HG02610 (cell line): Measurements from ENCODE around the gene C1orf216.
A peak's percentile ranks its signal among the peaks of the same experiment; 100 is the strongest.
"Not testable (repeated sequence)": the region's sequence is repeated elsewhere in the genome, so short reads cannot be mapped to it uniquely, and the experiment has no call there.

Source experiments
- ATAC-seq: cut with Tn5 transposase; IDR thresholded peaks from one replicate; pipeline ENCODE4 v1.9.1; 2021; ENCODE audit warnings: mild to moderate bottlenecking, moderate library complexity; ENCODE audit not compliant: unreplicated experiment

The C1orf216 gene

GRCh38 chr1:35718492-35719336 lies at the start of gene C1orf216:
C1orf216 (minus strand) TSS chr1:35718884; CDS start chr1:35716321, 2,563 bp downstream.
- peak; percentile 62 for ATAC-seq

DNA sequence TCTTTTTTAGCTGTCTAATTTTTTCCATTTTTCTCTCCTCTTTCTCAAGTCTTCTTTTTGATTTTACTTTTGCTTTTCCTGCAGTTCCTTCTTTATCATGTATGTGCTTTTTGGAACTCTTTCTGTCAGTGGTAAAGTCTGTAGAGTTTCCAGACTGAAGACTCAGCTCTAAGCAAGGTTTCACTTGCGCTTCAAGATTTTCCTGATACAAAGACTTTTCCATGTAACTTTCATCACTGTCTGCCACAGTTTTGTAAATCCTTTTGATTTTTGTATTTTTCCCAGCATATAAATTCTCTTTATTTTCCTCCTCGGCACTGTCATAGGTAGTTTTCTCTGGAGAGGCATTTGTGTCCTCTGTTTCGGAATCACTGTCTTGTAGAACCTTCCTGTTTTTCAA lies 45.6 kb upstream of the C1orf216 start:
- ATAC-seq: no peak

- no peak for ATAC-seq
Measured at GRCh38 chr1:35763201-35763600, 44.5 kb upstream of the C1orf216 start.

DNA sequence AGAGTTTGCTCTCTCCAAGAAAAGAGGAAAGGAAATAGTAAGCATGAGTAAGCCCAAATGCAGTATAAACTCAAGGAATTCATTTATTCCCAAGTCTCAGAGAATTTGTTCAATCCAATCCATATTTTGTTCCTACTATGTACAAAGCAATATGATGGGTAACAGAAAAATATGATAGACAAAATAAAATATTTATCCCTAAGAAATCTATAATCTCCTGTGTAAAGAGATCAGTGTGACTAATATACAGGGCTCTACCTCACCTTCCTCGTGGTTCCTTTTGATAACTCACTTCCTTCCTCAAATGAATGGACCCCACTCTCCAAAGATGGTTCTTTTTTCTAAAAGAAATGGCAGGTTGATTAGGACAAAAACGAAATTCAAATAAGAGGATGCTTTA lies 43.5 kb upstream of the C1orf216 start:
- ATAC-seq: no peak

GRCh38 chr1:35756064-35756463 lies 37.4 kb upstream of the C1orf216 start:
- no peak for ATAC-seq

- no peak for ATAC-seq
Measured at GRCh38 chr1:35753626-35754260, 35.1 kb upstream of the C1orf216 start.

DNA sequence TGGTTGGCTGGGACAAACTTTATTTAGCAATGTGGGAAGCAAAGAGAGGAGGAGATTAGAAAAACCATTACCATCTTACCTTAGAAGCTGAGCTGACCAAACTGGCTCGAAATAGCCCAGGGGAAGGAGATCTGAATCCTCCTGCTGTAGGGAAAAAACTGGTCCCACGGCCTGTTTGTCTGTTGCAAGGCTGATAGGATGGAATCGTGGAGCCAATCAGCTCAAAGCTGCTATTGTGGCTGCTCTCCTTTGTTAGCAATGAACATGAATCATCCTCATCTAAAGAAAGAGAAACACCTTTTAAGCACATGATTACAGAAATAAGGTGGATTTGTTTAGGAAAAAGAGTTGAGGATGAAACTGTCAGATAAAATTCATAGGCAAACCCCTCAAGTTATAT lies 29.6 kb upstream of the C1orf216 start:
- no peak for ATAC-seq

- no peak for ATAC-seq
Measured at GRCh38 chr1:35745124-35745730, 26.5 kb upstream of the C1orf216 start.

DNA sequence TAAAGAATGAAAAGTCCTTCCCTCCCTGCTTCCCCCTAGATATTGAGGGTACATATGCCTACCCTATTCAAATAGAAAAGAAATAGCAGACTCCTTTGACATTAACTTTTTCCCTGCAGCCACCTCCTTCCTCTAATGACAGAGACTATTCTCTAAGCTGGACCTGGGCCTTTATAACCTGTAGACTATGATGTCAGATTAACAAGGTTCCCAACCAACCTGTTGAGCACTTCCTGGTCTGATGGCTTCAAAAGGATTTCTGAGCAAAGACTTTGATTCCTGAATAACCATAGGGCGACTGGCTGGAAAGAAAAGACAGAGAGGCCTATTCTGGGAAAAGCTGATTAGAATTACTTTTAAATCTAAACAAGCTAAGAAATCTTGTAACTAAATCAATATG lies 18.4 kb upstream of the C1orf216 start:
- no peak for ATAC-seq

- no peak for ATAC-seq
Measured at GRCh38 chr1:35727434-35728040, 8.9 kb upstream of the C1orf216 start.

GRCh38 chr1:35726450-35727433 lies 8.1 kb upstream of the C1orf216 start:
- ATAC-seq: no peak

DNA sequence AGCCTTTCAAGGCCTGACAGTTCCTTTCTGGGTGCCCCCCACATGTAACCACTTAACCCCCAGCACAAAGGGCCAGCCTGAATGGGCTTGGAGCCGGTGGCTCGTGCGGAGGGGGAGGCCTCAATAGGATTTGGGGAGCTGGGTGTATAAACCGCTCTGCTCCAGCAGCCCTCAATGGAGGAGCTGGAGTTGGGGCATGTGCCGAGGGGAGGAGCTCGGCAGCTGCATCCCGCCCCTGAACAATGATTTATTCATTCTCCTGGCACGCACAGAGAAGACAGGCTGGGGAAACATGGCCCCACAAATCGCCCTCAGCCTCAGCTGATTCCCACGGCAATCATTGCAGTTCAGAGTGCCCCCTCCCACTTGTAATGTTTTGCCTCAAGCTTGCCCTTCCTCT lies 6.9 kb upstream of the C1orf216 start:
- ATAC-seq: no peak

GRCh38 chr1:35717911-35718476 lies 690 bp downstream of the C1orf216 start:
- no peak for ATAC-seq

- peak; percentile 41 for ATAC-seq
Measured at GRCh38 chr1:35715568-35716002, 3.1 kb downstream of the C1orf216 start.

GRCh38 chr1:35714921-35715567 lies 3.6 kb downstream of the C1orf216 start:
- no peak for ATAC-seq

- not testable (repeated sequence) for ATAC-seq
Measured at GRCh38 chr1:35711098-35711497, 7.6 kb downstream of the C1orf216 start.

DNA sequence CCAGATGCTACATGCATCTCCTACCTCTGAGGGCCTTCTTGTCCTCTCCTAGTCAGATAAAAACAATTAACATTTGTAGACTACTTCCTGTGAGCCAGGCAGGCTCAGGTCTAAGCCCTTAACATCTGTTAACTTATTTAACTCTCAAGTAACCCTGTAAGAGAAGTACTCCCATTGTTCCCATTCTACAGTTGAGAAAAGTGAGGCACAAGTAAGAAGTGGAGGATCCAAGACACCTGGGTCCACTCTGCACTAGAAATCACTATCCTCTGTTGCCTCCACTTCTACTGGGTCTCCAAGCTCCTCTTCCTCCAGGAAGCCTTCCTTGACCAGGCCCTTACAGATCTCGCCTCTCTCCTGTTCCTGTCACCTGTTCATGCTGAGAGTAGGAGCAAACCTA lies 9.7 kb downstream of the C1orf216 start:
- no peak for ATAC-seq

- ATAC-seq: no peak
Measured at GRCh38 chr1:35708441-35708921, 10.2 kb downstream of the C1orf216 start.
